ENCODE measurements around the gene OR2H2.

- TF ChIP-seq CTCF (conservative IDR thresholded peaks at IDR 0.05; ENCODE audit: low read depth, low read length) (no peak), EZH2 (IDR thresholded peaks at IDR 0.05; ENCODE audit: low read length, unreplicated experiment) (no peak)
Observed at GRCh38 chr6:29624520-29624961, 39.6 kb downstream of the OR2H2 start.
